NK-92 (cell line): ENCODE measurements around the gene GJC2.
A peak's percentile ranks its signal among the peaks of the same experiment; 100 is the strongest.

Source experiments
- DNase-seq: peaks from one replicate; lab custom pipeline; 2025; ENCODE audit not compliant: unreplicated experiment; lab: John Stamatoyannopoulos, UW

Gene GJC2

GRCh38 chr1:228156515-228156881, 6.8 kb downstream of the GJC2 start:
- DNase-seq: no peak

GRCh38 chr1:228156941-228157728, 7.4 kb downstream of the GJC2 start:
- DNase-seq: no peak

- no peak for DNase-seq
Observed at GRCh38 chr1:228157729-228158126, 8.0 kb downstream of the GJC2 start.

GRCh38 chr1:228158151-228159007, 8.6 kb downstream of the GJC2 start:
- DNase-seq: no peak

GRCh38 chr1:228159008-228159665, 9.4 kb downstream of the GJC2 start:
- no peak for DNase-seq

GRCh38 chr1:228160201-228160761, 10.6 kb downstream of the GJC2 start:
- DNase-seq: no peak

- no peak for DNase-seq
Observed at GRCh38 chr1:228161362-228161761, 11.6 kb downstream of the GJC2 start.

GRCh38 chr1:228161866-228162265, 12.1 kb downstream of the GJC2 start:
- DNase-seq: no peak

GRCh38 chr1:228162286-228163006, 12.7 kb downstream of the GJC2 start:
- no peak for DNase-seq

GRCh38 chr1:228163007-228163753, 13.4 kb downstream of the GJC2 start:
- no peak for DNase-seq

GRCh38 chr1:228163776-228164519, 14.2 kb downstream of the GJC2 start:
- DNase-seq: no peak

GRCh38 chr1:228164561-228165371, 15.0 kb downstream of the GJC2 start:
- DNase-seq: no peak

GRCh38 chr1:228165372-228166169, 15.8 kb downstream of the GJC2 start, which contains the start of gene IBA57:
Gene IBA57, plus strand, starts transcription at chr1:228165804. Its CDS starts 13 bp downstream, at chr1:228165817.
- peak; percentile 97 for DNase-seq

- DNase-seq: no peak
Observed at GRCh38 chr1:228166170-228166936, 16.6 kb downstream of the GJC2 start.

GRCh38 chr1:228168563-228169270, 19.0 kb downstream of the GJC2 start:
- DNase-seq: no peak

- DNase-seq: no peak
Observed at GRCh38 chr1:228169345-228169744, 19.6 kb downstream of the GJC2 start.
